Fibroblast of skin of right quadriceps (primary cell): ENCODE data around the gene P2RX6.

Experiments used
- DNase-seq: peaks from one replicate; pipeline ENCODE4 v3.0.0-alpha.2; 2013

P2RX6 gene

DNA sequence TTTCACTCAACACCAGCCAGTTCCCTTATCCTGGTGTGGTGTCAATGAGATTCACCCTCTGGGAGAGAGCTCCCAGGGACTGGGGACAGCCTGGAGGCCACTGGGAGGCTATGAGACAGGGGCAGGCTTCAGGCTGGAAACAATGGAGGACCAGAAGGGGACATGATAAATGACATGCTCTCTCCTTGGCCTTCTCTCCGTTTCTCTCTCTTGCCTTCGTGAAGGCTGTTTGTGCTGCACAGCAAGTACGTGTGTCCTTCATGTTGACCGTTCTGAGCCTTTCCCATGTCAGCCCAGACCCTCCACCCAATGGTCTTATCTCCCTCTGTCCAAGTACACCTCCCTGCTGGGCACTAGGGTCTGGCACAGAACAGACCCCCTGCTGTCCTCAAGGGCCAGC is 34.4 kb upstream of the P2RX6 start:
- DNase-seq: no peak

- no peak for DNase-seq
These were observed 33.8 kb upstream of the P2RX6 start for GRCh38 chr22:20980938-20981722.

GRCh38 chr22:20981787-20982562 is 33.0 kb upstream of the P2RX6 start, which contains the start of gene LZTR1:
LZTR1 (plus strand) TSS chr22:20982297; CDS start chr22:20982372, 75 bp downstream.
- DNase-seq: peak; percentile 76

- DNase-seq: no peak
These were observed 32.4 kb upstream of the P2RX6 start for GRCh38 chr22:20982563-20982882.

DNA sequence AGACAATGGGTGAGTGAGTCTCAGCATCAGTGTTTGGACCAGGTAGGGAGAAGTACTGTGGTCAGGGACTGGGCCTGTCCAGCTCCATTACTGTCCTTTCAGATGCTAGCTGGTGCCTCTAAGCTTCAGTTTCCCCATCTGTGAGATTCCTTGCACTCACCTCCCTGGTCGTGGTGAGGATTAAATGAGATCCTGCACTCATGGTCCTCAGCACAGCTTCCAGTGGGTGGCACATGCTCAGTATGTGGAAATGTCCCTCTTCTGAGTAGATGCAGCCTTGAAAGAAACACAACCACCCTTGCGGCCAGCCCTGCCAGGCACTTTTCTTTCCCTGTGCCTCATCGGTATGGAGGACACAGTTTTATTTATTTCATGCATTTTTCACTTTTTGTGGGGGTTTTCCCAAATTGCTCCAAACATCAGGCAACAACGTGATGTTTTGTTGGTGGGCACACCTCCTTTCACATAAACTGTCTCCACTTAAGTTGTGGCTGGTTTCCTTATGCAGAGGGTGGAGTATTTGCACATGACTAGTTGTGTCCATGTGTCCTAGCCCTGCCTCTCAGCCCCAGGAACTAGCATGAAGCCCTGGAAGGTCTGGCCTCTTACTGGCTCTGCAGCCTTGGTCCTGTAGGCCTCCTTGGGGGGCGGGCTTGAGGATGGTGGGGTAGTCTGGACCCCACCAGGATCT is 31.7 kb upstream of the P2RX6 start:
- DNase-seq: no peak

GRCh38 chr22:20985720-20986119 is 29.2 kb upstream of the P2RX6 start:
- DNase-seq: no peak

GRCh38 chr22:20986365-20986764 is 28.6 kb upstream of the P2RX6 start:
- no peak for DNase-seq

- no peak for DNase-seq
These were observed 27.6 kb upstream of the P2RX6 start for GRCh38 chr22:20987375-20987774.

- no peak for DNase-seq
These were observed 26.2 kb upstream of the P2RX6 start for GRCh38 chr22:20988573-20989322.

GRCh38 chr22:20989323-20990138 is 25.4 kb upstream of the P2RX6 start:
- peak; percentile 29 for DNase-seq

- no peak for DNase-seq
These were observed 24.5 kb upstream of the P2RX6 start for GRCh38 chr22:20990184-20991180.

GRCh38 chr22:20991252-20992055 is 23.5 kb upstream of the P2RX6 start:
- DNase-seq: no peak

DNA sequence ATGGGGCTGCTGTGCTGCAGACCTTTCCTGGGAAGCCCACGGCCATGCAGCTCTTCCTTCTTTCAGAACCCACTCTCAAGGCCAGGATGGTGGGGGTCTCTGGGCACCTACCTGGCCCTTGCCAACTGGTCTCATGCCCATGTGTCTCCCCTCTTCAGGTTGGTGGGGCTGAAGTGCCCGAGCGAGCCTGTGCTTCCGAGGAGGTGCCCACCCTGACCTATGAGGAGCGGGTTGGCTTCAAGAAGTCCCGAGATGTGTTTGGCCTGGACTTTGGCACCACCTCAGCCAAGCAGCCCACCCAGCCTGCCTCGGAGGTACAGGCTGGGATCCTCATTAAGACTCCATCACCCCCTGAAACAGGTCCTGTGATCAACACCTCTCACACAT is 22.9 kb upstream of the P2RX6 start:
- DNase-seq: no peak

DNA sequence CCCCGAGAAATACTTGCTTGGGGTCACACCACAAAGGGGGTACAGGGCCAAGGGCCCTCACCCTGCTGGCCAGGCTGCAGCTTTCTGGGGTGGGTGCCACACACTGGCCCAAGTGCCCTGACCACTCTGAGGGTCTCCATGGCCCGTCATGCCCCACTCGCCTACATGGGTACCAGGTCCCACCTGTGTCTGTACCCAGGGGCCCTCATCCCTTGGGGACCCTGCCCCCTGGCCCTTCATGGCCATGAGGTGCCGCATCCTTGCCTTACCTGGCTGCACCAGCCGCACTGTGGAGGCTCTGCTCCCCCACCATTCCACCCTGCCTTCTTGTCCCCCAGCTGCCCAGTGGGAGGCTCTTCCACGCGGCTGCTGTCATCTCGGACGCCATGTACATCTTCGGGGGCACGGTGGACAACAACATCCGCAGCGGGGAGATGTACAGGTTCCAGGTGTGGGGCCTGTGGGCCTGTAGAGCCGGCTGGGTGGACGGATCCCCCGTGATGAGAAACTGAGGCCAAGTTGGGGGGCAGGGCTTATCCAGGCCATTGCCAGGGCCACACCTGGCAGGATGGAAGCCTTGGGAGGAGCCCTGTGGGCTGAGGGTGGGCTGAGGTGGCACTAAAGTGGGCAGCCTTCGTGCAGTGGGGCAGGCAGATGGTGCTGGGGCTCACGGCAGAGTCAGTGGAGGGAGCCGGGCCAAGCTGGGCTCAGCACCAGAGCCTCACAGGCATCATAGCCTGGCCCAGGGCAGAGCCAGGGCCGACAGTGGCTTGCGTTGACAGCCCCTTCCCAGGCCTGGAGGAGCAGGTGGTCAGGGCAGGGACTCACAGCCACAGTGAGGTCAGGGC is 22.3 kb upstream of the P2RX6 start:
- DNase-seq: no peak

DNA sequence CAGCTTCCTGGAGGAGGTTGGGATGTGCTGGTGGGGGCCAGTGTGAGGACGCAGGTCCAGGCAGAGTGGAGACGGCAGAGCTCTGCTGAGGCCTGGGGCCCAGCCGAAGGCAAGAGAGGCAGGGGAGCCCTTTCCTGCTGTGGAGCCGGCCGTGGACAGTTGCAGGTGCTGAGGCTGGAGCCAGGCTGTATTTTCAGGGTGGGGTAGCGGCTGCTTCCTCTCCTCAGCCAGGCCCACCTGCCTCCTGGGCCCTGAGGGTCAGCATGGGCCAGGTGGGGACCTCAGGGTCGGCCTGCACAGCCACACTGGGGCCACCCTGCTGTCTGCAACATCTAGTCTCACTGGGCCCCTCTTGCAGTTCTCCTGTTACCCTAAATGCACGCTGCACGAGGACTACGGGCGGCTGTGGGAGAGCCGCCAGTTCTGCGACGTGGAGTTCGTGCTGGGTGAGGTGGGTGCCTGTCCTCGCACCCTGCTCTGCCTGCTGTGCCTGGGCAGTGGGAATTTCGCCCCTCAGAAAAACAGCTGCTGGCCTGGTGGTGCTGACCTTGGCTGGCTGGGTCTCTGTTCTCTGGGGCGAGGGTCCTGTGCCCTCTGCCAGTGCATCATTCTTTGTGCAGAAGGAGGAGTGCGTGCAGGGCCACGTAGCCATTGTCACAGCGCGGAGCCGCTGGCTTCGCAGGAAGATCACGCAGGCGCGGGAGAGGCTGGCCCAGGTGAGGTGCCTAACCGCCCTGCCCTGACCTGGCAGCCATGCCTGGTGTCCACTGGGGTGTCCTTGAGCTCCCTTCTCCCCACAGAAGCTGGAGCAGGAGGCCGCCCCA is 21.4 kb upstream of the P2RX6 start:
- no peak for DNase-seq

DNA sequence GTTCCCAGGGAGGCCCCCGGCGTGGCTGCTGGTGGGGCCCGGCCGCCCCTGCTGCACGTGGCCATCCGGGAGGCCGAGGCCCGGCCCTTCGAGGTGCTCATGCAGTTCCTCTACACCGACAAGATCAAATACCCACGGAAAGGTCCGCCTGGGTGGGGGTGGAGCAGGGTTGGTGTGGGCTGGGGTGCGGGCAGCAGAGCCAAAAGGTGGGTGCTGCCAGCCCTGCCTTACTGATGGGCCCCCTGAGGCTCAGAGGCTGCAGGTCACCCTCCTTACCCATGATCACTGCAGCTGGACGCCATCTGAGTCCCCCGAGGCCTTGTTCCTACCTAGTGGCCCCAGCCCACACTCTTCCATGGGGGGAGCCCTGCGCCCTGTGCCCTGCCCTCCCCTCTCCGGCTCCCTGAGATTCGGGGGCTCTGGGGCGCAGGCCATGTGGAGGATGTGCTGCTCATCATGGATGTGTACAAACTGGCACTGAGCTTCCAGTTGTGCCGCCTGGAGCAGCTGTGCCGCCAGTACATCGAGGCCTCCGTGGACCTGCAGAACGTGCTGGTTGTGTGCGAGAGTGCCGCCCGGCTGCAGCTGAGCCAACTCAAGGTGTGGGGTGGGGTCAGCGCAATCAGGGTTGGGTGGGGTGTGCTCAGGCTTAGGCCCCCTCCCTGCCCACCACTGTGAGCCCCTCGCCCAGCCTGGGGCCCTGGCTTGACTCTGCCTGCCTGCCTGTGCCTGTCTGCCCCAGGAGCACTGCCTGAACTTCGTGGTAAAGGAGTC is 20.6 kb upstream of the P2RX6 start:
- no peak for DNase-seq

DNA sequence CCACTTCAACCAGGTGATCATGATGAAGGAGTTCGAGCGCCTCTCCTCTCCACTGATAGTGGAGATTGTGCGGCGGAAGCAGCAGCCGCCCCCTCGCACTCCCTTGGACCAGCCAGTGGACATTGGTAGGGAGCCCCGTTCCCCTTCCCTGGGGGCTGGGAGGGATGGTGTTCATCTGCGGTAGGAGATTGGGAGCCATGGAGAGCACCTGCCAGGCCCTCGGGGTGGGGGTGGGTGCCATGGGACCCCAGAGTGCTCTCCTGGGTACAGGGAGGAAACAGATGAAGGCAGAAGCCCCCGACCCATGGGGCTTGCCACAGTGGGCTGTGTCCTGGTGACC is 20.1 kb upstream of the P2RX6 start:
- no peak for DNase-seq
